HCEC 1CT (cell line): Measurements from ENCODE around the gene CXADR.
"Not testable (repeated sequence)": the region's sequence is repeated elsewhere in the genome, so short reads cannot be mapped to it uniquely, and the experiment has no call there.

ENCODE experiments used
- DNase-seq: peaks from one replicate; pipeline ENCODE4 v3.0.0-alpha.2; 2017

Gene CXADR

DNA sequence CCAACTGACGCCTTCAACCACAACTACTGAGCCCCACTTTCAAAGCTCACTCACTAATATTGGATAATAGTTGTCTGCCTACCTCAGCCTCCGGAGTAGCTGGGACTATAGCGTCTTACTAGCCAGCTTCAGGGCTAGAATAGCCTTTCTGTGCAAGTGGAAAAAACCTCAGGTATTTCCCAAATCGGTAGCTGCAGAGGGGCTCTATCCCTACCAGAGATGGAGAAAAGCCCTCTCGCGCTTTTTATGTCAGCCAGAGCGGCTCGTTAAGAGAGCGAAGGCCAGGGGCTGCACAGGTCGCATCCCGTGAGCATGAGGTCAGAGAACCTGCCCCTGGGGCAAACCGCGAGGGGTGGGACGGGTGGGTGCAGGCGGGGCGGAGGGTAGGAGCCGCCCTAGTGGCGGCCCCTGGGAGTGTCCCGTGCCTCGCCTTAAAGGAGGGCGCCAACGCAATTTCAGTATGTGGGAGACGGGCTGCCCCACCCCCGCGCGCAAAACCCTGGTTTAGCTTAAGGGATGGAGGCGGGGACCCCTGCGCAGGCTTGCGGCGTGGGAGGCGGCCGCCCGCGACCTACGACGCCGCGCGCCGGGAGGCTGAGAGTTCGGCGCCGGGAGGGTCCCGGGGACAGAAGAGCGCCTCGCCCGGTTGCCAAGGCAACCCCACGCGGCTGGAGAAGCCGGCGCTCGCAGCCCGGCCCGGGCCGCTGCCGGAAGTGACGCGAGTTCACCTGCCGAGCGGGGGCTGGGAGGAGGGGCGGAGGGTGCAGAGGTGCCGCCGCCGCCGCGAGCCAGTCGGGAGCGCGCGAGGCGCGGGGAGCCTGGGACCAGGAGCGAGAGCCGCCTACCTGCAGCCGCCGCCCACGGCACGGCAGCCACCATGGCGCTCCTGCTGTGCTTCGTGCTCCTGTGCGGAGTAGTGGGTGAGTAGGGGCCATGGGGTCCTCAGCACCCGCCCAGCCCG, at the start of gene CXADR:
Gene CXADR (plus strand): TSS at position 791 of the 961 bp plus-strand sequence. CDS start 87 bp downstream, at position 878.
- DNase-seq = no peak

DNA sequence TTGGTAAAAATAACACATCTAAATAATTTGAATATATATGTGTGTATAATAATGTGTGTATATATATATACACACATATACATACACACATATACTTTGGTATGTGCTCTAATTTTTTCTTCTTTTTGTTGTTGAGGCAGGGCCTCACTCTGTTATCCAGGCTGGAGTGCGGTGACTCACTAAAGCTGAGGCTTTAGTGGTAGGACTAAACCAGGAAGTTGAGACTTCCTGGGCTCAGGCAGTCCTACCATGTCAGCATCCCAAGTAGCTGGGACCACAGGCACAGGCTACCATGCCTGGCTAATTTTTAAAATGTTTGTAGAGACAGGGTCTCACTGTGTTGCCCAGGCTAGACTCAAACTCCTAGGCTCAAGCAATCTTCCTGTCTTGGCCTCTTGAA, 46.7 kb upstream of the CXADR start:
- DNase-seq = peak; percentile 1

GRCh38 chr21:17467392-17467791, 45.5 kb upstream of the CXADR start:
- DNase-seq = no peak

DNA sequence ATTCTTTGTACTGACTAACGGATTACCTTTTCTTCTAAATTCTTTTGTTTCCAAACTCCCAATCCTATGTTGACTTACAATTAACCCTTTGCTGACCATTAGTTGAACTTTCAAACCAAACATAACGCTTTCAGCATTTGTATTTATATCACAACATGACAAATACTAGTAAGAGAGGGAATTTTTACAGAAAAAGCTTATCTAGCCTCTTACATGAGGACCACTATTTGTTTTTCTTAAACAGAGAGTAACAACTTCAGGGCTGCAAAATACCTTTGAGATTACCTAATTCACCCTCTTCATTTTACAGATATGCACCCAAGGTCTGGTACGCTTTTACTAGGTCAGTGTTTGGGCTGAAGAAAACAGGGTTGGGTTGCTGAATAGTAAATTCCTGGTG, 45.0 kb upstream of the CXADR start:
- no peak for DNase-seq

- no peak for DNase-seq
Measured at GRCh38 chr21:17468698-17469097, 44.1 kb upstream of the CXADR start.

DNA sequence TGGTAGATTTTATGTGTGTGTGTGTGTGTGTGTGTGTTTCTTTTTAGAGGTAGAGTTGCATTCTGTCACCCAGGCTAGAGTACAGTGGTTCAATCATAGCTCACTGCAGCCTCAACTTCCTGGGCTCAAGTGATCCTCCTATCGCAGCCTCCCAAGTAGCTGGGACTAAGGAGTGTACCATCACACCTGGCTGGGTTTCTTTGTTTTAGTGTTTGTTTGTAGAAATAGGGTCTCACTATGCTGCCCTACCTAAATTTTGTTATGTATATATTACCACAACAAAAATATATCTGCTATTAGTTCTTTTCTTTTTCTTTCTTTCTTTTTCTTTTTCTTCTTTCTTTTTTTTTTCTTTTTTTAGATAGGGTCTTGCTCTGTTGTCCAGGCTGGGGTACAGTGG, 43.1 kb upstream of the CXADR start:
- no peak for DNase-seq

DNA sequence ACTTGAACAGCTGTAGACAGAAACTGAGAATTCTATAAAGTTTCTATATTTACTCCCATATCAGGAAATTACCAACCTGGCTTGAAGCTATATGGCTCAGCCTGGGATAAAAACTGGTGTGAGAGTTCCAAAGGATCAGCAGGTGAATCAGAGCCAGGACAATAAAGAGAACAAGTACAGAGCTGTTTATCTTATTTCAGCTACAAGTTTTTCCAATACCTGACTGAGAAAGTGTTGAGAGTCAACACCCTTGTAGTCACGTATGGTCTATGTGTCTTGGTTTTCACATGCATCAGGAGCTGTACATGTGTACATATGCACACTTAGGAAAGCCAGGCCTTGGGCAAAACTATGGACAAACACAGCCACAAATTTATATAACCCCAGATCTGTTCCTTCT, 40.7 kb upstream of the CXADR start:
- DNase-seq = no peak

DNA sequence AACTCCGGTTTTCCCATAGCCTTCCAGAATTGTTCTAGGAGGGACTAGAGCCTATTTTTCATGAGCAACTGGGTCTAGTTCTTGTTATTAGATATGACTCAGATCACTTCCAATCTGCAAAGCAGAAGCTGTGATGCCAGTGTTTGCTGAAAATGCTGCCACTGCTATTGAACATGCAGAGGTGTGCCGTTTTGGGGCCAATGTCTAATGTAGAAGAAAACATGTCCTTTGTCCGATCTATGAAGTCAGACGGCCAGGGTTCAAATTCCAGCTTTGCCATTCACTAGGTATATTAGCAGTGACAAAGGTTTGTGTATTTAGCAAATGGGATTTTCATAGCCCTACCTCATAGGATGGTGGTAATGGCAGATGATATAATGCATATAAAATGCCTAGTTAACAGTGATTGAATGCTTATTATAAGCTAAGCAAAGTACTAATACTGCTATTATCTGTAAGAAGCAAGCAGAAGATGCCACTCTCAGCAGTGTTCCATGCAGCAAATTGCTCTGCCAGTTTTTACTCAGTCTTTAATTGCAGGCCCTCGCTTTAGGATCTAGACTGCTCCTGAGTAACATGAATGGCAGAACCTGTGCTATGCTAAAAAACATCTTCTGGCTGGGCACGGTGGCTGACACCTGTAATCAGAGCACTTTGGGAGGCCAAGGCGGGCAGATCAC, 40.1 kb upstream of the CXADR start:
- DNase-seq = no peak

DNA sequence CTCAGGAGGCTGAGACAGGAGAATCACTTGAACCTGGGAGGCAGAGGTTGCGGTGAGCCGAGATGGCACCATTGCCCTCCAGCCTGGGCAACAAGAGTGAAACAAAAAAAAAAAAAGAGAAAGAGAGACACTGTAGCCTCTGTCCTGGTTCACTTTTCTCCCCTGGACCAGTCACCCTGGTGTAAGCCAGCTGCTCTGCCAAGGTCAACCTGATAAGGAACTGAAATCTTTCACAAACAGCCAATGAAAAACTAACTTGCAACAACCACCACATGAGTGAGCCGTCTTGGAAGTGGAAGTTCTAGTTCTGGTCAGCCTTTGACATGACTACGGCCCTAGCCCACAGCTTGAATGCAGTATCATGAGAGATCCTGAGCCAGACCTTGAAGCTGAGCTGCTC, 36.8 kb upstream of the CXADR start:
- DNase-seq = no peak

- DNase-seq = not testable (repeated sequence)
Measured at GRCh38 chr21:17478156-17478555, 34.7 kb upstream of the CXADR start.

- no peak for DNase-seq
Measured at GRCh38 chr21:17479606-17480005, 33.2 kb upstream of the CXADR start.

GRCh38 chr21:17482928-17483327, 29.9 kb upstream of the CXADR start:
- no peak for DNase-seq

- no peak for DNase-seq
Measured at GRCh38 chr21:17488620-17489019, 24.2 kb upstream of the CXADR start.

GRCh38 chr21:17489565-17489964, 23.3 kb upstream of the CXADR start:
- DNase-seq = peak; percentile 26

- DNase-seq = peak; percentile 88
Measured at GRCh38 chr21:17491716-17492414, 21.0 kb upstream of the CXADR start.

DNA sequence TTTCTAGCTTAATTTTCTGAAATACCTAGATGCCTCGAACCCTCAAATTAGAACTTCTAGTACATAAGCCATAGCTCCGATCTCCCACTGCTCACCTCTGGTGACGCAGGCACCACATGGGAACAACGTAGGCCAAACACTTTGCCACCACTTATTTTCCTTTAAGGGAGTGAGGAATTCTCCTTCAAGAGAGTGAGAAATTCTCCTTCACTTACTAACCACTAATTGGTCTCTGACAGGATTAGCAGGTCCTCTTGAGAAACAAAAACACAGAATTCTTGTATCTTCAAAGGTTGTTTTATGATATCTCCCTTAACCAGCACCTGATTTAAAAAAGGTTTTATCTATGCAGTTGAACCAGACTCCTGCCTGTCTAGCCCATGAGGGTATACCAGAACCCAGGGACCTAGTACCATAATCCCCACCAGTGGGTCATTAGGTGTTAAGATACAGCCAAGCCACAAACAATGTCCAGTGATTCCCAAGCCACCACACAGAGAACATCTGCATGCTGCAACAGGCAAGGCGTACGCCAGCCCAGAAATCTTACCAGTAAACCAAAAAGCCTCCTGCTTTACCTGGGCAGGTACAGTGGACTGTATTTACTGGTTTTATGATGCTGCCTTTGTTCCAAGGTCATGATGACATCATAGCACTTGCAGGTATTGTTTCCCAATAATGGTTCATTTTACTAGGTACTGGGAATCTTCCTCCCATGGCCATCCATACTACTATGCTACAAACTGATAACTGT, 20.3 kb upstream of the CXADR start:
- no peak for DNase-seq

DNA sequence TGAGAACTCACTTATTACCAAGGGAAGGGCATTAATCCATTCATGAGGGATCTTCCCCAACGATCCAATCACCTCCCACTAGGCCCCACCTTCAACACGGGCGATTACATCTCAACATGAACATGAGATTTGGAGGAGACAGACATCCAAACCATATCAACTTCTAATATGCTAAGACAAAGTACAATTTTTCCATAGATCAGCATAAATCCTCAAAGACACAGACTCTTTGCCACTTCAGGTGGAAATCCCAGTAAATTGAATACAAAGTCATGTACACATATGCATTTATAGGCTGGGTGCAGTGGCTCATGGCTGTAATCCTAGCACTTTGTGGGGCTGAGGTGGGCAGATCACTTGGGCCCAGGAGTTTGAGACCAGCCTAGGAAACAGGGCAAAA, 18.8 kb upstream of the CXADR start:
- no peak for DNase-seq

- DNase-seq = no peak
Measured at GRCh38 chr21:17495680-17496079, 17.2 kb upstream of the CXADR start.

GRCh38 chr21:17497316-17497715, 15.5 kb upstream of the CXADR start:
- DNase-seq = no peak

- no peak for DNase-seq
Measured at GRCh38 chr21:17498586-17498985, 14.3 kb upstream of the CXADR start.

DNA sequence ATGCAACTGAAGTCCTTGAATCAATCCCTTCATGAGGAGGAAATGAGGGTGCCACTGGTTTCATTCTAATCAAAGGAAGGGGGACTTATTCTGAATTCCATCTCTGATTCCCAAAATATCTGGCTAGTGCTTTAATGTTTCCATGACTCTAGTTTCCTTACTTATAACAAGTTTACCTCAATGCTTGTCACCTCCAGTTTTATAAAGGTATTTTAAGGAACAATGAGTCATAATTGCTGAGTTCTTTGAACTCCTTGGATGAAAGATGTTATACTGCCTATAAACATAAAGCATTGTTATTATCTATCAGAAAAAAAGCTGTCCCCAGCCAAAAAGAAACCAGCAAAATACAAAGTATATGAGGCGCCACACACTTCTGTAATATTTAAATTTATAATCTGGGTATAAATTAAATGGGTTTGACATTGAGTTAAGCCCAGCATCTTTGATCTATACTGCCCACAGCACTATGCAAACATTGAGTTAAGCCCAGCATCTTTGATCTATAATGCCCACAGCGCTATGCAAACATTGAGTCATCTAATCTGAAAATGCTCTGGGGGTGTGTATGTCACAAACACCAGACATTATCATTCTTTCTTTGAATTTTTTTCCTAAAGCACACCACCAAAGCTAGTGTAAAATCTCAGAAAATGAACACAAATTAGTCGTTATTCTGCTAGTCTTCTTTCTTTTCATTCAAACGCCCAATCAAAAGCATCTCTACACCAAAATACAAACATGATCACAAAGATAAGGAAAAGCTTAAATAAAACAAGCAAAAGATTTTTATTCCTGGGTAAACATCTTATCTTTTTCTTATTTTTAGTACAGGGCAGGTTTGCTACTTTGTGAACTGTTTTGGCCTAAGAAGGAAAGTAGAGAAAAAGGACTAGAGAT, 11.5 kb upstream of the CXADR start:
- DNase-seq = no peak

DNA sequence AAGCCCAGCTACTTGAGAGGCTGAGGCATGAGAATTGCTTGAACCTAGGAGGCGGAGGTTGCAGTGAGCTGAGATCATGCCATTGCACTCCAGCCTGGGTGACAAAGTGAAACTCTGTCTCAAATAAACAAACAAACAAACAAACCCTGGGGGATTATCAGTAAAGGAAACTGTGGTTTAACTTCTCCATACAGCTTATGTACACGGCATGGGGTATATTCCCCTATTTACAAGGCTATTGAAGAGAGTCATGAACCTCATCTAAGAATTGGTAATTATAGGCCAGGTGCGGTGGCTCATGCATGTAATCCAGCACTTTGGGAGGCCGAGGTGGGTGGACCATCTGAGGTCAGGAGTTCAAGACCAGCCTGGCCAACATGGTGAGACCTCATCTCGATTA, 9.9 kb upstream of the CXADR start:
- DNase-seq = not testable (repeated sequence)
